Activated CD4-positive, alpha-beta T cell treated with anti-CD3 and anti-CD28 coated beads, Interleukin-2, amount 50 U/mL, for 4 hours (primary cell): Measurements from ENCODE around the gene RELL1.

Source experiments
- DNase-seq, 2 experiments: peaks; one replicate each; pipeline ENCODE4 v3.0.0-alpha.2; 2020

RELL1 gene

GRCh38 chr4:37591349-37591748 is 94.8 kb downstream of the RELL1 start:
- no peak for DNase-seq

DNA sequence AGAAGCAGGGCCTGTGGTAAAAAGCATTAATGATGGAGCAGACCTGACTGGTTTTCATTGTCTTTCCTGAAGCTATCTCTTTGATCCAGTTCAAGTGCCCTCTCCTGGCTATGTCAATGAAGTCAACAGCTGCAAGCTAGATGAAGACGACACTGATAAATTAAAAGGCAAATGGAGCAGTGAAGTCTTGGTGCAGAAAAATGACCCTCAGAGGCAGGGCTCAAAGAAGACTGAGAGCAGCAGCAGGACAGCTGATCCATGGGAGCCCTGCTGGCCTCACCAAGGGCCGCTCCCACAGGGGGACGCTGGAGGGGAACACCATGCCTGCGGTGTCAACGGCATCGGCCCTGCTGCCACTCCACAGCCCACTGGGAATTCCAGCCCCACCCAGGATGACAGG is 96.2 kb downstream of the RELL1 start:
- DNase-seq: no peak

DNA sequence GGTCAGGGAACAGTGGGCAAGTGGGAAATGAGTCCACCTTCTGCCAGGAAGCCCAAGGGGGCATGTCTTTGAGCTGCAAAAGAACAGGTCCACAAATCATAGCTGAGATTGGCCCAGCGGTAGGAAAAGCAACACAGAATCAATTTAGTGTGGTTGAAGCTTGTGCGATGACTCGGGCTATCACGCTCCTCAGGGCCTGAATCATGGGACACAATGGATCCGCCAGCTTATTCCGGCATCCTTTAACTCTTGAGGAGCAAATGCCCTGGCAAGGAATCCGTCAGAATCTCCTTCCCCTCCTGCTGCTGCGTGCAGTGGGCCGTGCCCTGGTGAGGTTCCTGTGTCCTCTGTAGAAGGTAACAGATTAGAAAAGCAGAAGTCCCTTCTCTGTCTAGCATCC is 98.0 kb downstream of the RELL1 start:
- DNase-seq: no peak

- no peak for DNase-seq
Measured at GRCh38 chr4:37586194-37586593, 100.0 kb downstream of the RELL1 start.

GRCh38 chr4:37584493-37585060 is 101.6 kb downstream of the RELL1 start:
- DNase-seq: no peak

DNA sequence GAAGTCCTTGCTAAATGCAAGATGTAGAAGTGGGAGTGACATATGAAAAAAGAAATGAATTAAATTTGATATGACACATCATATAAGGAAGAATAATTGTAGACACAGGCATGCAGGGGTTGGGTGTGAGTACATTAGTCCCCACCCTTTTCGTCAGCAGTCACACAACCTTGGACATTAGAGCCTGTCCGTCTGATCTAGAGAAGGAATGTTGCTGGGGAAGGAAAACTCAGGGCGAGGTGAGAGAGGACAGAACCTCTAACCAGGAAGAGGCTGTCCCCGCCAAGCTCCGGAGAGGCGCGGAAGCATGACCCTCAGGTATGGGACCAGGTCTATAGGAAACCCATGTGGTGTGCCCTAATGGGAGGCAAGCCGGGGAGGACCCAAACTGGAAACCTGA is 102.1 kb downstream of the RELL1 start:
- no peak for DNase-seq

DNA sequence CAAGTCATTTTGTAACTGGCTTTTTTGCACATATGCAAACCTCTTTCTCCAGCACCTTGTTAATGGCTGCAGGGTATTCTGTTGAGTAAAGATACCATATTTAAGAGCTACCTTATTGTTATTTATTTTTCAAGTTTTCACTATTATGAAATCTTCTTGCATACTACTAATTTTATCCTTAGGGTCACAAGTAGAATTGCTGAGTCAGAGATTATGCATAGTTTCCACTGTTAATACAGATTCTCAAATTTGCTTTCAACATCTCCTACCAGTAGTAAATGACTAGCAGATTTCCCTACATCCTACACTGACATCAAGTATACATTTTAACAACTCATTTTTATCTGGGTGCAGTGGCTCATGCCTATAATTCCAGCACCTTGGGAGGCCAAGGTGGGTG is 112.6 kb downstream of the RELL1 start:
- no peak for DNase-seq

GRCh38 chr4:37568489-37568888 is 117.7 kb downstream of the RELL1 start:
- no peak for DNase-seq

DNA sequence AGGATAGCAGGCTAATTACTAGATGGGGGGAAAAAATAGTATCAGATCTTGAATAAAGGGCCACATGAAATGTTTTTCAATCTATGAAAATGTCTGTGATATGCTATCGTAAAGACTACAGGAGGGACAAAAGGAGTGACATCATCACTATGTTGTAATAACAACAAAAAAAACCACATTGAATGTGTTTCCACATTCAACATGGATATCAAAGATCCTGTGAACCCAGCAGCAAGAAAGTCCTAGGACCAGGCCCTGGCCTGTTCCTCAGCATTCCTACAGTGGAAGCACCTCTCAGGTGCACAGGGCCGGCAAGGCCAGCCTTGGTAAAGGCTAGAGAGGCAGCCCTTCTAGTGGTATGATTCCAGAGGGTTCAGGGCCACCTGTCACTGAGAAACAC is 118.3 kb downstream of the RELL1 start:
- DNase-seq: no peak

- no peak for DNase-seq
Measured at GRCh38 chr4:37562592-37562991, 123.6 kb downstream of the RELL1 start.

GRCh38 chr4:37561803-37562207 is 124.4 kb downstream of the RELL1 start:
- DNase-seq: no peak

DNA sequence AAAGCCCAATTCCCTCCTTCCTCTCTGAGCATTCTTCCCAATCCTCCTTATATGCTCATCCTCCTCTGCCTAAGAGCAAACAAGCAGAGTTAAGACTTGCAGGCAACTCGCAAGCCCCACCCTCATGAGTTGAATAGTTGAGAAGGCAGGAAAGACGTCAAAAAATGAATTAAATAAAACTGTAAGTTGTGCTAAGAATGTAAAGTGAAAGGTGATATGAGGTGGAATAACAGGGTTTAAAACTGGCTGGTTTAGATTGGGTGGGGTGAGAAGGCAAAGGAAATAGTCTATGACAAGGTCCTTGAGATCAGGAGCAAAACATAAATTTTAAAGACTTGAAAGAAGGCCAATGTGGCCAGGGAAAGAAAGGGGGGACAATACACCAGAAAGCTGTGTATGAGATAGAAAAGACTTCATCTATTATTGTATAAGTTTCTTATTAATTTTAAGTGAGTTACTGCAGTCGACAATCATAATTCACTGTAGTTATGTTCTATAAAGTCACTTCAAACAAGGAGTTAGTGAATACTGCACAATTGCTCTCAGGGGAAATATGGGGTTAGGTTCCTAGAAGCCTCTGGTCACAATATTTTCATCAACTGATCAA is 124.9 kb downstream of the RELL1 start:
- DNase-seq: no peak
